H1 (cell line): ENCODE results near the gene MAOA. TPM values are rescaled to one million over a fixed set of nuclear protein-coding genes. Genes with fewer than 3 reads are reported as not detected.

Source experiments
- CTCF ChIA-PET: fragments of 300-600 bp; sonication (Branson Sonifier 250); formaldehyde crosslinking; loops from one replicate; lab custom pipeline; 2021; ENCODE audit not compliant: partially characterized antibody; lab: Charles Lee
- POLR2A ChIA-PET: fragments of 300-600 bp; sonication (Branson Sonifier 250); formaldehyde crosslinking; loops from one replicate; lab custom pipeline; 2021; ENCODE audit warnings: inconsistent platforms; ENCODE audit not compliant: partially characterized antibody; lab: Charles Lee
- DNase-seq, 2 experiments: peaks; one replicate each; pipeline versions ENCODE4 v3.0.0 to v3.0.0-alpha.2; 2010 to 2022; ENCODE audit warnings: low spot score in 2 of 2, low read depth in 1 of 2, mixed read lengths in 1 of 2
- FAIRE-seq: peaks from 2 replicates; lab custom pipeline; 2011; peaks lifted over from hg19 to GRCh38; lab: Jason Lieb, UNC
- H2AFZ ChIP-seq: 2 replicates; pipeline ENCODE4 v1.8.1; 2012; ENCODE audit warnings: low read length, inconsistent platforms
- H2AK5ac ChIP-seq: 2 replicates; pipeline ENCODE4 v1.6.1; 2013; ENCODE audit warnings: low read depth, low read length
- H2BK120ac ChIP-seq: replicated peaks from 2 replicates; pipeline ENCODE3; 2013; ENCODE audit warnings: low read depth, low read length, inconsistent platforms
- H2BK12ac ChIP-seq: 2 replicates; pipeline ENCODE4 v1.6.1; 2013; ENCODE audit warnings: low read depth, low read length
- H2BK15ac ChIP-seq: 2 replicates; pipeline ENCODE4 v1.6.1; 2013; ENCODE audit warnings: low read length
- H2BK20ac ChIP-seq: 2 replicates; pipeline ENCODE4 v1.6.1; 2013; ENCODE audit warnings: low read length
- H2BK5ac ChIP-seq: 2 replicates; pipeline ENCODE4 v1.6.1; 2013; ENCODE audit warnings: low read depth, low read length
- H3K14ac ChIP-seq: 2 replicates; pipeline ENCODE4 v1.6.1; 2013; ENCODE audit warnings: inconsistent platforms; ENCODE audit not compliant: insufficient read length
- H3K18ac ChIP-seq: 2 replicates; pipeline ENCODE4 v1.6.1; 2013; ENCODE audit warnings: low read length; ENCODE audit errors: extremely low read depth
- H3K23ac ChIP-seq: 2 replicates; pipeline ENCODE4 v1.6.1; 2013; ENCODE audit warnings: inconsistent platforms; ENCODE audit not compliant: insufficient read length
- H3K23me2 ChIP-seq: 2 replicates; pipeline ENCODE4 v1.6.1; 2013; ENCODE audit warnings: low read depth, low read length
- H3K27ac ChIP-seq: 2 replicates; pipeline ENCODE4 v1.6.1; 2011; ENCODE audit warnings: low read depth, low read length, inconsistent platforms
- H3K27me3 ChIP-seq, 4 experiments: replicated peaks in 1 of 4; 1 replicate in 1 of 4; 2 replicates in 3 of 4; pipeline versions ENCODE4 v1.6.1 to v1.8.1; 2011 to 2013; ENCODE audit warnings: low read length in 3 of 4, mild to moderate bottlenecking in 3 of 4, inconsistent platforms in 2 of 4, mixed read lengths in 2 of 4, moderate library complexity in 1 of 4; ENCODE audit not compliant: control insufficient read depth in 3 of 4, insufficient read depth in 3 of 4; ENCODE audit errors: extremely low read depth in 1 of 4
- H3K36me3 ChIP-seq, 4 experiments: 2 replicates each; pipeline versions ENCODE4 v1.6.1 to v1.8.1; 2011 to 2013; ENCODE audit warnings: mild to moderate bottlenecking in 4 of 4, low read length in 3 of 4, moderate library complexity in 2 of 4, control low read depth in 1 of 4, inconsistent platforms in 1 of 4; ENCODE audit not compliant: insufficient read depth in 4 of 4, control insufficient read depth in 2 of 4
- H3K4ac ChIP-seq: replicated peaks from 2 replicates; pipeline ENCODE3; 2013; ENCODE audit warnings: low read length, low read depth, mixed read lengths, inconsistent platforms; ENCODE audit not compliant: insufficient read length
- H3K4me1 ChIP-seq, 4 experiments: replicated peaks in 1 of 4; 1 replicate in 1 of 4; 2 replicates in 3 of 4; pipeline versions ENCODE4 v1.6.1 to v1.8.1; 2011 to 2013; ENCODE audit warnings: low read length in 3 of 4, inconsistent platforms in 2 of 4, mixed read lengths in 1 of 4; ENCODE audit not compliant: insufficient read depth in 4 of 4, control insufficient read depth in 3 of 4
- H3K4me2 ChIP-seq, 2 experiments: 2 replicates each; pipeline versions ENCODE4 v1.6.1 to v1.8.1; 2011 to 2013; ENCODE audit warnings: low read depth in 2 of 2, low read length in 2 of 2, control low read depth in 1 of 2, inconsistent platforms in 1 of 2, mild to moderate bottlenecking in 1 of 2; ENCODE audit not compliant: insufficient read depth in 1 of 2
- H3K4me3 ChIP-seq, 4 experiments: fragments of 200-600, 300-600 bp in 1 of 4; sonication (generic), shearing (Covaris generic), sonication (Bioruptor Twin) in 1 of 4; 2 replicates each; pipeline versions ENCODE4 v1.5.1 to v1.8.1; 2011 to 2016; ENCODE audit warnings: low read length in 4 of 4, low read depth in 3 of 4, control low read depth in 2 of 4, inconsistent platforms in 2 of 4, mild to moderate bottlenecking in 2 of 4, mixed read lengths in 1 of 4, moderate library complexity in 1 of 4; ENCODE audit not compliant: insufficient read depth in 2 of 4; ENCODE audit errors: extremely low read depth in 1 of 4
- H3K56ac ChIP-seq: replicated peaks from 2 replicates; pipeline ENCODE3; 2013; ENCODE audit warnings: low read depth, mild to moderate bottlenecking, mixed read lengths, low read length, inconsistent platforms; ENCODE audit not compliant: insufficient read length
- H3K79me1 ChIP-seq: 2 replicates; pipeline ENCODE4 v1.6.1; 2013; ENCODE audit warnings: low read depth, low read length, control low read depth
- H3K79me2 ChIP-seq, 2 experiments: 2 replicates each; pipeline versions ENCODE4 v1.6.1 to v1.8.1; 2012 to 2013; ENCODE audit warnings: low read length in 2 of 2, mild to moderate bottlenecking in 2 of 2, inconsistent platforms in 1 of 2; ENCODE audit not compliant: insufficient read depth in 2 of 2, control insufficient read depth in 1 of 2
- H3K9ac ChIP-seq, 4 experiments: replicated peaks in 1 of 4; 1 replicate in 1 of 4; 2 replicates in 3 of 4; pipeline versions ENCODE4 v1.6.1 to v1.8.1; 2011 to 2013; ENCODE audit warnings: low read depth in 3 of 4, low read length in 3 of 4, control low read depth in 2 of 4, mild to moderate bottlenecking in 2 of 4, moderate library complexity in 2 of 4, inconsistent platforms in 1 of 4; ENCODE audit errors: extremely low read depth in 1 of 4
- H3K9me3 ChIP-seq, 2 experiments: 2 replicates each; pipeline versions ENCODE4 v1.6.1 to v1.8.1; 2012 to 2013; ENCODE audit warnings: mild to moderate bottlenecking in 2 of 2, moderate library complexity in 2 of 2, control low read depth in 1 of 2, inconsistent platforms in 1 of 2, low read depth in 1 of 2, low read length in 1 of 2, mixed read lengths in 1 of 2; ENCODE audit not compliant: insufficient read depth in 2 of 2
- H4K20me1 ChIP-seq, 2 experiments: replicated peaks in 1 of 2; 2 replicates each; pipeline versions ENCODE3 to v1.8.1; 2011 to 2013; ENCODE audit warnings: inconsistent platforms in 2 of 2, low read length in 2 of 2, mild to moderate bottlenecking in 1 of 2; ENCODE audit not compliant: insufficient read depth in 2 of 2, control insufficient read depth in 1 of 2
- H4K5ac ChIP-seq: 2 replicates; pipeline ENCODE4 v1.6.1; 2013; ENCODE audit warnings: low read length, low read depth, mixed read lengths, inconsistent platforms; ENCODE audit not compliant: insufficient read length
- H4K8ac ChIP-seq: 2 replicates; pipeline ENCODE4 v1.8.0; 2013; ENCODE audit warnings: mild to moderate bottlenecking, moderate library complexity, low read length, inconsistent platforms; ENCODE audit not compliant: insufficient read depth; ENCODE audit errors: extremely low read depth
- H4K91ac ChIP-seq: replicated peaks from 2 replicates; pipeline ENCODE3; 2013; ENCODE audit warnings: low read length, mixed read lengths, inconsistent platforms; ENCODE audit not compliant: insufficient read length
- RFX5 ChIP-seq: IDR thresholded peaks from 2 replicates; pipeline ENCODE4 v1.6.1; 2011; ENCODE audit warnings: low read depth, low read length, improper control_type of control experiment, borderline replicate concordance
- WGBS, 2 experiments: shearing (Covaris generic) in 1 of 2; methylation state at CpG; one replicate each; pipeline versions ENCODE4 v1.1.6 to v1.1.7; 2013 to 2015; ENCODE audit warnings: low lambda C conversion rate in 2 of 2, mixed read lengths in 2 of 2, inconsistent platforms in 1 of 2, low coverage in 1 of 2, missing lambda C conversion rate in 1 of 2; ENCODE audit not compliant: insufficient replicate concordance in 2 of 2, insufficient coverage in 1 of 2, insufficient read length in 1 of 2; ENCODE audit errors: extremely low coverage in 1 of 2, missing lambda C conversion rate in 1 of 2; 5-methylcytosine and 5-hydroxymethylcytosine counted together
- polyA plus RNA-seq, 7 experiments: library from polyadenylated mRNA; depleted of rRNA in 3 of 7; stranded (reverse) in 5 of 7; unstranded in 2 of 7; fragments of >200 nt in 5 of 7; fragments of 200-250 nt in 2 of 7; gene quantifications; 1 replicate in 5 of 7; 2 replicates in 1 of 7; 4 replicates in 1 of 7; pipeline versions ENCODE4 v1.2.1 to v1.2.3, GENCODE V29; 2011 to 2013; ENCODE audit warnings: missing spikeins in 2 of 7, mixed read lengths in 2 of 7
- total RNA-seq: library from RNA; stranded (reverse); fragmentation: NEBNext Ultra II Directional; extraction: Animal tissue kit (Norgen Biotek cat#: 25700); gene quantifications from 2 replicates; pipeline ENCODE4 v1.2.1, GENCODE V29; 2021

MAOA gene
- total and polyA plus RNA-seq, 2 of the 8 experiments (the other 6 are each of a cell fraction or from before 2014, with no cell fraction given) = 2.6 to 8.2 TPM

DNA sequence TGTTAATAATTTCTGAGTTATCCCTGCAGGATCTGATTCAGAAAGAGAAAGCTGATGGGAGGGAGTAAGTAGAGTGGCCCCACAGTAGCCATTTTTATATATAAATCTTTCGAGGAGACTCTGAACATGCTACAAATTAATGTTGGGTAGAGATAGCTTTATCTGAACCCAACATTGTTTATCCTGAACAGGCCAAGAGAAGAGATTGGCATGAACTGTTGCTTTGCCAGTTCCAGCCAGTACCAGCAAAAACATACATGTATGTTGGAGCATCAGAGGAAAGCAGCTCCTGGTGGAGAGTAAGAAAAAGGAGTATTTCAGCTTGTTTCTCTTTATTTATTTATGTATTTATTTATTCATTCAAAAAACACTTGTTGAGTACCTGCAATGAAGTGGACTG, 1.6 kb downstream of the MAOA start:
- no peak overlapping the region for H3K9ac ChIP-seq
- H3K4me2 ChIP-seq = no peak overlapping the region
- peaks cover 12% of the 10 kb centered on the region for H3K23me2 ChIP-seq
- H3K36me3 ChIP-seq = no peaks in the 10 kb centered on the region
- no peaks in the 10 kb centered on the region for H3K4me1 ChIP-seq
- H2AK5ac ChIP-seq = no peak overlapping the region
- FAIRE-seq (no peak), DNase-seq (no peak)
- no peak overlapping the region for H2BK15ac ChIP-seq
- WGBS, 2 experiments = 76% methylated on average over 1 of the region's 1 CpG; no CpG with 5 or more reads in 1 of the 2 experiments
- H3K27me3 ChIP-seq = no peaks in the 10 kb centered on the region
- H3K9me3 ChIP-seq = no peaks in the 10 kb centered on the region
- H2AFZ ChIP-seq = no peak overlapping the region
- no peak overlapping the region for H3K27ac ChIP-seq
- TF ChIP-seq RFX5 = no peak
- H3K18ac ChIP-seq = no peak overlapping the region
- H3K4me3 ChIP-seq = no peak overlapping the region
- H4K5ac ChIP-seq = no peak overlapping the region
- H3K79me2 ChIP-seq = no peaks in the 10 kb centered on the region
- no peak overlapping the region for H2BK12ac ChIP-seq
- H3K14ac ChIP-seq = no peak overlapping the region
- CTCF ChIA-PET = no interaction called here
- H4K8ac ChIP-seq = no peak overlapping the region
- H3K56ac ChIP-seq = no peak overlapping the region
- H4K91ac ChIP-seq = no peak overlapping the region
- H3K23ac ChIP-seq = no peak overlapping the region
- H4K20me1 ChIP-seq = peaks cover 0 to 2% of the 10 kb centered on the region in 2 experiments
- no peak overlapping the region for H2BK120ac ChIP-seq
- H2BK20ac ChIP-seq = no peak overlapping the region
- POLR2A ChIA-PET = no interaction called here
- no peak overlapping the region for H2BK5ac ChIP-seq
- no peak overlapping the region for H3K4ac ChIP-seq
- H3K79me1 ChIP-seq = no peaks in the 10 kb centered on the region
